SK-N-SH treated with all-trans-retinoic acid at 6 μM for 48 hours (cell line): ENCODE data around the gene HSP90AB1.

Experiments
- ATAC-seq: fragments of 200-7000 bp; cut with Tn5 transposase; 3 replicates; pipeline ENCODE4 v1.9.1; 2020; ENCODE audit warnings: mild to moderate bottlenecking, moderate library complexity
- CREB5 ChIP-seq: fragments of 250-450 bp; sonication (Bioruptor Pico); IDR thresholded peaks from 2 replicates; pipeline ENCODE4 v1.5.1; 2020; ENCODE audit warnings: low read depth, mild to moderate bottlenecking, moderate library complexity
- CSDC2 ChIP-seq: fragments of 250-450 bp; sonication (Bioruptor Pico); IDR thresholded peaks from 2 replicates; pipeline ENCODE4 v1.5.0; 2020; ENCODE audit warnings: mild to moderate bottlenecking, moderate library complexity
- GLIS3 ChIP-seq: fragments of 250-450 bp; sonication (Bioruptor Pico); IDR thresholded peaks from 2 replicates; pipeline ENCODE4 v1.5.0; 2020; ENCODE audit warnings: mild to moderate bottlenecking, moderate library complexity
- OSR1 ChIP-seq: fragments of 250-450 bp; sonication (Bioruptor Pico); IDR thresholded peaks from 2 replicates; pipeline ENCODE4 v1.8.0; 2022; ENCODE audit warnings: moderate library complexity, mild to moderate bottlenecking, inconsistent platforms
- PPARA ChIP-seq: fragments of 250-450 bp; sonication (Bioruptor Pico); IDR thresholded peaks from 2 replicates; pipeline ENCODE4 v1.5.0; 2020; ENCODE audit warnings: mild to moderate bottlenecking, borderline replicate concordance
- RARB ChIP-seq: fragments of 250-450 bp; sonication (Bioruptor Pico); IDR thresholded peaks from 2 replicates; pipeline ENCODE4 v1.8.0; 2021; ENCODE audit warnings: mild to moderate bottlenecking, moderate library complexity
- SNAI2 ChIP-seq: fragments of 250-450 bp; sonication (Bioruptor Pico); IDR thresholded peaks from 2 replicates; pipeline ENCODE4 v1.5.0; 2020; ENCODE audit warnings: mild to moderate bottlenecking, moderate library complexity
- TCF4 ChIP-seq: fragments of 250-450 bp; sonication (Bioruptor Pico); IDR thresholded peaks from 2 replicates; pipeline ENCODE4 v1.8.0; 2021; ENCODE audit warnings: mild to moderate bottlenecking, moderate library complexity, borderline replicate concordance
- TOX ChIP-seq: fragments of 250-450 bp; sonication (Bioruptor Pico); IDR thresholded peaks from 2 replicates; pipeline ENCODE4 v1.8.0; 2021; ENCODE audit warnings: mild to moderate bottlenecking, moderate library complexity, borderline replicate concordance
- ZC3H10 ChIP-seq: fragments of 250-450 bp; sonication (Bioruptor Pico); IDR thresholded peaks from 2 replicates; pipeline ENCODE4 v1.5.1; 2021; ENCODE audit warnings: mild to moderate bottlenecking, moderate library complexity
- ZFP3 ChIP-seq: fragments of 250-450 bp; sonication (Bioruptor Pico); IDR thresholded peaks from 2 replicates; pipeline ENCODE4 v1.5.0; 2020; ENCODE audit warnings: mild to moderate bottlenecking, moderate library complexity
- ZFP30 ChIP-seq: fragments of 450-650 bp; formaldehyde crosslinking; IDR thresholded peaks from 2 replicates; pipeline ENCODE4 v1.5.0; 2022; ENCODE audit warnings: mild to moderate bottlenecking, moderate library complexity
- ZNF565 ChIP-seq: fragments of 450-650 bp; formaldehyde crosslinking; conservative IDR thresholded peaks from 2 replicates; pipeline ENCODE4 v1.5.0; 2020; ENCODE audit warnings: low read depth, mild to moderate bottlenecking, moderate library complexity
- ZNF70 ChIP-seq: fragments of 450-650 bp; formaldehyde crosslinking; IDR thresholded peaks from 2 replicates; pipeline ENCODE4 v1.5.0; 2020; ENCODE audit warnings: mild to moderate bottlenecking, moderate library complexity
- ZNF8 ChIP-seq: fragments of 450-650 bp; formaldehyde crosslinking; IDR thresholded peaks from 2 replicates; pipeline ENCODE4 v1.5.0; 2020; ENCODE audit warnings: mild to moderate bottlenecking, moderate library complexity
- TF ChIP-seq, protein P1 (sequence below): fragments of 250-450 bp; sonication (Bioruptor Pico); IDR thresholded peaks from 2 replicates; pipeline ENCODE4 v1.5.0; 2020; ENCODE audit warnings: mild to moderate bottlenecking, moderate library complexity
- TF ChIP-seq, protein P2 (sequence below): fragments of 250-450 bp; sonication (Bioruptor Pico); IDR thresholded peaks from 2 replicates; pipeline ENCODE4 v1.5.1; 2021; ENCODE audit warnings: mild to moderate bottlenecking, moderate library complexity
- TF ChIP-seq, protein P3 (sequence below): fragments of 250-450 bp; sonication (Bioruptor Pico); IDR thresholded peaks from 2 replicates; pipeline ENCODE4 v1.8.0; 2020; ENCODE audit warnings: mild to moderate bottlenecking, moderate library complexity, borderline replicate concordance
- TF ChIP-seq, protein P4 (sequence below): fragments of 250-450 bp; sonication (Bioruptor Pico); IDR thresholded peaks from 2 replicates; pipeline ENCODE4 v1.8.0; 2021; ENCODE audit warnings: low read depth, mild to moderate bottlenecking, moderate library complexity, borderline replicate concordance

HSP90AB1 gene

DNA sequence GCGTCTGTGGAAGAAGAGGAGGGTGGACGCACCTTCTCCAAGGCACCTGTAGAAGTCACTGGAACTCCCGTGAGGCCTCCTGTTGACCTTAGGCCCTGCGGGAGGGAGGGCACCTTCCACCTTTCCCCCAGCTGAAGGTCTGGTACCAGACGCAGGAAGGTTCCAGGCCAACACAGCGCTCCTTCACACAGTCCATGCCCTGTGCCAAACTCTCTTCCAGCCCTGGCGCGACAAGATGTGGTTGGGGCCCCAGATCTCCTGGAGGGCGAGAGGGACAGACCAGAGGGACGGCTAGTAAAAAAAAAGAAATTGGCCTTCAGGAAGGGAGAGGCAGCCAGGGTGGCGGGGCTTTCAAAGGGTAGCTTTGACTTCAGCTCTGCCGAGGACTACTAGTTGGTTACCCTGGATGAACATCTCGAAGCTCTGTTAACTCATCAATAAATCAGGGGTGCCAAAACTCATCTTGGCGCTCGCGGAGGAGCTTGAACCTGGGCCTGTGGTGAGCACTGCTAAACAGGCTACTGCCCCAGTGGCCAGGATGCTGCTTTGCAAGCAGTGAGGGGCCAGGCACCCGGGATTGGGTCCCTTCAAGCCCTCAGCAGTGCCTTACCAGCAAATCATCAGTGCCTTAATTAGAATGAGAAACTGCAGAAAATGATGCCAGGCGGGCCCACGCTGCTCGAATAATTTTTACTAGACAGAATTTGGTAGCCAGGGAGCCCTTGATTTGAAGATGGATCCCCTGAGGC lies 51.3 kb downstream of the HSP90AB1 start (continued):
- TF ChIP-seq, protein P1, sequence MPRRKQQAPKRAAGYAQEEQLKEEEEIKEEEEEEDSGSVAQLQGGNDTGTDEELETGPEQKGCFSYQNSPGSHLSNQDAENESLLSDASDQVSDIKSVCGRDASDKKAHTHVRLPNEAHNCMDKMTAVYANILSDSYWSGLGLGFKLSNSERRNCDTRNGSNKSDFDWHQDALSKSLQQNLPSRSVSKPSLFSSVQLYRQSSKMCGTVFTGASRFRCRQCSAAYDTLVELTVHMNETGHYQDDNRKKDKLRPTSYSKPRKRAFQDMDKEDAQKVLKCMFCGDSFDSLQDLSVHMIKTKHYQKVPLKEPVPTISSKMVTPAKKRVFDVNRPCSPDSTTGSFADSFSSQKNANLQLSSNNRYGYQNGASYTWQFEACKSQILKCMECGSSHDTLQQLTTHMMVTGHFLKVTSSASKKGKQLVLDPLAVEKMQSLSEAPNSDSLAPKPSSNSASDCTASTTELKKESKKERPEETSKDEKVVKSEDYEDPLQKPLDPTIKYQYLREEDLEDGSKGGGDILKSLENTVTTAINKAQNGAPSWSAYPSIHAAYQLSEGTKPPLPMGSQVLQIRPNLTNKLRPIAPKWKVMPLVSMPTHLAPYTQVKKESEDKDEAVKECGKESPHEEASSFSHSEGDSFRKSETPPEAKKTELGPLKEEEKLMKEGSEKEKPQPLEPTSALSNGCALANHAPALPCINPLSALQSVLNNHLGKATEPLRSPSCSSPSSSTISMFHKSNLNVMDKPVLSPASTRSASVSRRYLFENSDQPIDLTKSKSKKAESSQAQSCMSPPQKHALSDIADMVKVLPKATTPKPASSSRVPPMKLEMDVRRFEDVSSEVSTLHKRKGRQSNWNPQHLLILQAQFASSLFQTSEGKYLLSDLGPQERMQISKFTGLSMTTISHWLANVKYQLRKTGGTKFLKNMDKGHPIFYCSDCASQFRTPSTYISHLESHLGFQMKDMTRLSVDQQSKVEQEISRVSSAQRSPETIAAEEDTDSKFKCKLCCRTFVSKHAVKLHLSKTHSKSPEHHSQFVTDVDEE (CRISPR knock-in tag) = no peak

- TF ChIP-seq TCF4 (CRISPR knock-in tag) (no peak), GLIS3 (CRISPR knock-in tag) (no peak), OSR1 (CRISPR knock-in tag) (no peak), TOX (CRISPR knock-in tag) (no peak), ZNF70 (CRISPR knock-in tag) (no peak), ZNF565 (CRISPR knock-in tag) (no peak), CREB5 (CRISPR knock-in tag) (no peak)
- TF ChIP-seq, protein P2, sequence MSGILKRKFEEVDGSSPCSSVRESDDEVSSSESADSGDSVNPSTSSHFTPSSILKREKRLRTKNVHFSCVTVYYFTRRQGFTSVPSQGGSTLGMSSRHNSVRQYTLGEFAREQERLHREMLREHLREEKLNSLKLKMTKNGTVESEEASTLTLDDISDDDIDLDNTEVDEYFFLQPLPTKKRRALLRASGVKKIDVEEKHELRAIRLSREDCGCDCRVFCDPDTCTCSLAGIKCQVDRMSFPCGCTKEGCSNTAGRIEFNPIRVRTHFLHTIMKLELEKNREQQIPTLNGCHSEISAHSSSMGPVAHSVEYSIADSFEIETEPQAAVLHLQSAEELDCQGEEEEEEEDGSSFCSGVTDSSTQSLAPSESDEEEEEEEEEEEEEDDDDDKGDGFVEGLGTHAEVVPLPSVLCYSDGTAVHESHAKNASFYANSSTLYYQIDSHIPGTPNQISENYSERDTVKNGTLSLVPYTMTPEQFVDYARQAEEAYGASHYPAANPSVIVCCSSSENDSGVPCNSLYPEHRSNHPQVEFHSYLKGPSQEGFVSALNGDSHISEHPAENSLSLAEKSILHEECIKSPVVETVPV (CRISPR knock-in tag) = no peak
- TF ChIP-seq, protein P3, sequence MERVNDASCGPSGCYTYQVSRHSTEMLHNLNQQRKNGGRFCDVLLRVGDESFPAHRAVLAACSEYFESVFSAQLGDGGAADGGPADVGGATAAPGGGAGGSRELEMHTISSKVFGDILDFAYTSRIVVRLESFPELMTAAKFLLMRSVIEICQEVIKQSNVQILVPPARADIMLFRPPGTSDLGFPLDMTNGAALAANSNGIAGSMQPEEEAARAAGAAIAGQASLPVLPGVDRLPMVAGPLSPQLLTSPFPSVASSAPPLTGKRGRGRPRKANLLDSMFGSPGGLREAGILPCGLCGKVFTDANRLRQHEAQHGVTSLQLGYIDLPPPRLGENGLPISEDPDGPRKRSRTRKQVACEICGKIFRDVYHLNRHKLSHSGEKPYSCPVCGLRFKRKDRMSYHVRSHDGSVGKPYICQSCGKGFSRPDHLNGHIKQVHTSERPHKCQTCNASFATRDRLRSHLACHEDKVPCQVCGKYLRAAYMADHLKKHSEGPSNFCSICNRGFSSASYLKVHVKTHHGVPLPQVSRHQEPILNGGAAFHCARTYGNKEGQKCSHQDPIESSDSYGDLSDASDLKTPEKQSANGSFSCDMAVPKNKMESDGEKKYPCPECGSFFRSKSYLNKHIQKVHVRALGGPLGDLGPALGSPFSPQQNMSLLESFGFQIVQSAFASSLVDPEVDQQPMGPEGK = no peak
- no peak for ATAC-seq
Observed at GRCh38 chr6:44298864-44299263, 52.0 kb downstream of the HSP90AB1 start.

DNA sequence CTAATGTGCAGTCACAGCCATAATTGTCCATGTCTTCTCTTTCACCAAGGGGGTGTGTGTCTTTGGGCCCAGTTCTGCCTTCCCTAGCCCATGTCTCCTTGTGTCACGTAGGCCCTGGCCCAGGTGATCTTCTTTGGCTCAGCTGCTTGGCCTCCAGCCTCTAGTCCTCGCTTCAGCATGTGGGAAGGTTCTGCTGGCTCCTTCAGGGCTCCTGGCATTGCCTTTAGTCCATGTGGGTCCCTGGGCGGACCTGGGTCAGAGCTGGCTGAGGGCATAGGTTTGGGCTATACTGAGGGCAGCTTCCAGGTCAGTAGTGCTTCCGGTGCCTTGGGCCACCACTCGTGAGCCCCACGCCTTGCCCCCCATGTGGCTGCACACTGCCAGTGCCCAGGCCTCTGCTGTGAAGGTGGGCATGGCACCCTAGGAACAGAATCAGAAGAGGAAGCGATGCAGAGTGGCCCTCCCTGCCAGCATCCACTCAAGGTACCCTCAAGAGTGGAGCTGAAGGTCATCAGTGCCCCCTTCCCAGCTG lies 53.5 kb downstream of the HSP90AB1 start:
- TF ChIP-seq ZNF70 (CRISPR knock-in tag) = no peak
- TF ChIP-seq TCF4 (CRISPR knock-in tag) = no peak
- TF ChIP-seq ZFP3 (CRISPR knock-in tag) = no peak
- TF ChIP-seq CSDC2 (CRISPR knock-in tag) = no peak
- no peak for ATAC-seq

GRCh38 chr6:44301106-44301505 lies 54.2 kb downstream of the HSP90AB1 start:
- ATAC-seq = no peak
- TF ChIP-seq ZNF8 (CRISPR knock-in tag) (no peak), ZNF70 (CRISPR knock-in tag) (no peak), CSDC2 (CRISPR knock-in tag) (no peak), ZFP30 (no peak), RARB (no peak), GLIS3 (CRISPR knock-in tag) (no peak), ZC3H10 (CRISPR knock-in tag) (no peak), PPARA (CRISPR knock-in tag) (no peak), CREB5 (CRISPR knock-in tag) (no peak), SNAI2 (no peak)
- TF ChIP-seq, protein P1 (CRISPR knock-in tag) = no peak
- TF ChIP-seq, protein P3 = no peak
- TF ChIP-seq, protein P4, sequence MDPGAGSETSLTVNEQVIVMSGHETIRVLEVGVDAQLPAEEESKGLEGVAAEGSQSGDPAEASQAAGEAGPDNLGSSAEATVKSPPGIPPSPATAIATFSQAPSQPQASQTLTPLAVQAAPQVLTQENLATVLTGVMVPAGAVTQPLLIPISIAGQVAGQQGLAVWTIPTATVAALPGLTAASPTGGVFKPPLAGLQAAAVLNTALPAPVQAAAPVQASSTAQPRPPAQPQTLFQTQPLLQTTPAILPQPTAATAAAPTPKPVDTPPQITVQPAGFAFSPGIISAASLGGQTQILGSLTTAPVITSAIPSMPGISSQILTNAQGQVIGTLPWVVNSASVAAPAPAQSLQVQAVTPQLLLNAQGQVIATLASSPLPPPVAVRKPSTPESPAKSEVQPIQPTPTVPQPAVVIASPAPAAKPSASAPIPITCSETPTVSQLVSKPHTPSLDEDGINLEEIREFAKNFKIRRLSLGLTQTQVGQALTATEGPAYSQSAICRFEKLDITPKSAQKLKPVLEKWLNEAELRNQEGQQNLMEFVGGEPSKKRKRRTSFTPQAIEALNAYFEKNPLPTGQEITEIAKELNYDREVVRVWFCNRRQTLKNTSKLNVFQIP (CRISPR knock-in tag) = no peak
